DOHH2 (cell line): ENCODE data around the gene REN.

ENCODE experiments used
- H3F3A ChIP-seq: fragments of 200-600 bp; sonication (generic), shearing (Covaris generic); 2 replicates; pipeline ENCODE4 v1.6.0; 2016; ENCODE audit warnings: antibody characterized with exemption, mild to moderate bottlenecking; ENCODE audit not compliant: control insufficient read depth, insufficient read depth
- H3K27ac ChIP-seq: fragments of 200-600 bp; sonication (generic); 2 replicates; pipeline ENCODE4 v1.5.1; 2014; ENCODE audit warnings: low read depth, mild to moderate bottlenecking, low read length, moderate library complexity
- H3K27me3 ChIP-seq: fragments of 200-600 bp; sonication (generic); 2 replicates; pipeline ENCODE4 v1.6.1; 2014; ENCODE audit warnings: mild to moderate bottlenecking, low read length, mixed read lengths; ENCODE audit not compliant: control insufficient read depth
- H3K36me3 ChIP-seq: fragments of 200-600 bp; sonication (generic); 2 replicates; pipeline ENCODE4 v1.6.1; 2014; ENCODE audit warnings: mild to moderate bottlenecking, low read length, moderate library complexity, mixed read lengths; ENCODE audit not compliant: control insufficient read depth
- H3K4me1 ChIP-seq: fragments of 200-600 bp; sonication (generic); 2 replicates; pipeline ENCODE4 v1.6.1; 2014; ENCODE audit warnings: mild to moderate bottlenecking, low read length, mixed read lengths; ENCODE audit not compliant: control insufficient read depth
- H3K4me2 ChIP-seq: fragments of 200-600 bp; sonication (generic); 2 replicates; pipeline ENCODE4 v1.6.0; 2014; ENCODE audit warnings: mild to moderate bottlenecking, low read length, moderate library complexity
- H3K4me3 ChIP-seq: fragments of 200-600 bp; sonication (generic); 2 replicates; pipeline ENCODE4 v1.5.1; 2014; ENCODE audit warnings: mild to moderate bottlenecking, low read length, mixed read lengths
- H3K79me2 ChIP-seq: fragments of 200-600 bp; sonication (generic); 2 replicates; pipeline ENCODE4 v1.6.1; 2014; ENCODE audit warnings: mild to moderate bottlenecking, low read length, mixed read lengths; ENCODE audit not compliant: control insufficient read depth
- H3K9me2 ChIP-seq: fragments of 200-600 bp; sonication (generic); replicated peaks from 2 replicates; pipeline ENCODE4 v1.6.1; 2014; ENCODE audit warnings: mild to moderate bottlenecking, low read length, mixed read lengths; ENCODE audit not compliant: control insufficient read depth
- H3K9me3 ChIP-seq: fragments of 200-600 bp; sonication (generic); 2 replicates; pipeline ENCODE4 v1.6.1; 2014; ENCODE audit warnings: antibody characterized with exemption, low read length, mixed read lengths; ENCODE audit not compliant: control insufficient read depth, insufficient read depth
- H4K20me1 ChIP-seq: fragments of 200-600 bp; sonication (generic); 2 replicates; pipeline ENCODE4 v1.6.0; 2014; ENCODE audit warnings: low read depth, mild to moderate bottlenecking, antibody characterized with exemption, low read length, moderate library complexity; ENCODE audit not compliant: control insufficient read depth, insufficient read depth
- EZH2phosphoT487 ChIP-seq: fragments of 200-600 bp; sonication (generic); IDR thresholded peaks from 2 replicates; pipeline ENCODE4 v1.6.1; 2017; ENCODE audit warnings: borderline replicate concordance, mild to moderate bottlenecking, antibody characterized with exemption, low read length, moderate library complexity, mixed read lengths
- TF ChIP-seq, protein P1 (sequence below): fragments of 200-600 bp; sonication (generic); IDR thresholded peaks from one replicate; pipeline ENCODE4 v1.5.1; 2014; ENCODE audit warnings: antibody characterized with exemption, mild to moderate bottlenecking, low read depth, low read length; ENCODE audit not compliant: poor library complexity, severe bottlenecking

REN gene

GRCh38 chr1:204142032-204142974, 23.8 kb downstream of the REN start:
- Histone ChIP-seq H3K27me3 (peaks cover 14% of the 10 kb centered on the region), H3K9me3 (no peaks in the 10 kb centered on the region), H3K27ac (no peak overlapping the region), H3K4me3 (no peak overlapping the region), H3F3A (no peaks in the 10 kb centered on the region), H3K4me1 (no peaks in the 10 kb centered on the region), H3K4me2 (no peak overlapping the region), H3K79me2 (no peaks in the 10 kb centered on the region), H3K9me2 (no peaks in the 10 kb centered on the region), H3K36me3 (no peaks in the 10 kb centered on the region), H4K20me1 (no peaks in the 10 kb centered on the region)
- TF ChIP-seq EZH2phosphoT487, result no peak
- TF ChIP-seq, protein P1, sequence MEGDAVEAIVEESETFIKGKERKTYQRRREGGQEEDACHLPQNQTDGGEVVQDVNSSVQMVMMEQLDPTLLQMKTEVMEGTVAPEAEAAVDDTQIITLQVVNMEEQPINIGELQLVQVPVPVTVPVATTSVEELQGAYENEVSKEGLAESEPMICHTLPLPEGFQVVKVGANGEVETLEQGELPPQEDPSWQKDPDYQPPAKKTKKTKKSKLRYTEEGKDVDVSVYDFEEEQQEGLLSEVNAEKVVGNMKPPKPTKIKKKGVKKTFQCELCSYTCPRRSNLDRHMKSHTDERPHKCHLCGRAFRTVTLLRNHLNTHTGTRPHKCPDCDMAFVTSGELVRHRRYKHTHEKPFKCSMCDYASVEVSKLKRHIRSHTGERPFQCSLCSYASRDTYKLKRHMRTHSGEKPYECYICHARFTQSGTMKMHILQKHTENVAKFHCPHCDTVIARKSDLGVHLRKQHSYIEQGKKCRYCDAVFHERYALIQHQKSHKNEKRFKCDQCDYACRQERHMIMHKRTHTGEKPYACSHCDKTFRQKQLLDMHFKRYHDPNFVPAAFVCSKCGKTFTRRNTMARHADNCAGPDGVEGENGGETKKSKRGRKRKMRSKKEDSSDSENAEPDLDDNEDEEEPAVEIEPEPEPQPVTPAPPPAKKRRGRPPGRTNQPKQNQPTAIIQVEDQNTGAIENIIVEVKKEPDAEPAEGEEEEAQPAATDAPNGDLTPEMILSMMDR, result no peak

GRCh38 chr1:204141131-204141530, 25.0 kb downstream of the REN start:
- Histone ChIP-seq H3K9me3 (no peaks in the 10 kb centered on the region), H3K36me3 (no peaks in the 10 kb centered on the region), H3K27me3 (peaks cover 14% of the 10 kb centered on the region), H3K4me1 (no peaks in the 10 kb centered on the region), H3K4me3 (no peak overlapping the region), H3K4me2 (no peak overlapping the region), H4K20me1 (no peaks in the 10 kb centered on the region), H3K27ac (no peak overlapping the region), H3F3A (no peaks in the 10 kb centered on the region), H3K9me2 (no peaks in the 10 kb centered on the region), H3K79me2 (no peaks in the 10 kb centered on the region)
- TF ChIP-seq, protein P1, result no peak
- no peak for TF ChIP-seq EZH2phosphoT487

DNA sequence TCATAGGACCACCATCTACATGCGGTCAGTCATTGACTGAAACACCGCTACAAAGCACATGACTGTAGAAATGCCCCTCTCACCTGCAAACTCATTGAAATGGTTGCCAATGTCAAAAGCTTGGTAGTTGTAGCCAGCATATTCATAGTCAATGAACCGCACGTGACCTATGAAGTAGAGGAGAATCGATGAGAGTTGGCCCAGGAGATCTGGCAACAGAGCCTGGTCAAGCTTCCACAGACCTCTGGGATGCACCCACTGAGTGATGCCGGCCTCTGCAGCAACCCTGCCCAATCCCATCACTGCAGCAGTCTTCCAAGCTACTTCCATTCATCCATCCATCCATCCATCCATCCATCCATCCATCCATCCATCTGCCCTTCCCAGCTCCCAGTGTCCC, 26.2 kb downstream of the REN start:
- Histone ChIP-seq H4K20me1 (no peaks in the 10 kb centered on the region), H3K4me2 (no peak overlapping the region), H3K79me2 (no peaks in the 10 kb centered on the region), H3K27ac (no peak overlapping the region), H3K9me3 (no peaks in the 10 kb centered on the region), H3K36me3 (no peaks in the 10 kb centered on the region), H3K27me3 (peaks cover 11% of the 10 kb centered on the region; the same call in 1 of the 2 replicates), H3K4me1 (no peaks in the 10 kb centered on the region), H3F3A (no peaks in the 10 kb centered on the region), H3K9me2 (no peaks in the 10 kb centered on the region), H3K4me3 (no peak overlapping the region)
- TF ChIP-seq, protein P1, result no peak
